Stimulated activated CD4-positive, alpha-beta T cell treated with anti-CD3 and anti-CD28 coated beads, TNF-alpha, amount 100 ng/mL, for 4 hours (primary cell): Measurements from ENCODE around the gene TBC1D12.

ENCODE experiments used
- DNase-seq, 3 experiments: peaks; one replicate each; pipeline ENCODE4 v3.0.0-alpha.2; 2020; ENCODE audit warnings: low read depth in 3 of 3

TBC1D12 gene

DNA sequence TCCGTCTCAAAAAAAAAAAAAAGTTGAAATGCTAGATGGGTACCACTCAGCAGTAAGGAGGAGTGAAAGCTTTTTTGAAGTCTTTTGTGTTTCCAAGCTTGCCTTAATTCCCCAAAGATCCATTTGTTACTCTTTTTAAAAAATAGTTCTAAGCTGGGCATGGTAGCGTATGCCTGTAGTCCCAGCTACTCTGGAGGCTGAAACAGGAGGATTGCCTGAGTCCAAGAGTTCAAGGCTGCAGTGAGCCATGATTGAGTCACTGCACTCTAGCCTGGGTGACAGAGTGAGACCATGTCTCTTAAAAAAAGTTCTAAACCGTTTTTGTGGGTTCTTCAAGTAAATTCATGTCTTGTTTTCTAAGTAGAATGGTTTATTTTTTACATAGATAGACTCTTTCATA lies 5.3 kb downstream of the TBC1D12 start:
- no peak for DNase-seq

DNA sequence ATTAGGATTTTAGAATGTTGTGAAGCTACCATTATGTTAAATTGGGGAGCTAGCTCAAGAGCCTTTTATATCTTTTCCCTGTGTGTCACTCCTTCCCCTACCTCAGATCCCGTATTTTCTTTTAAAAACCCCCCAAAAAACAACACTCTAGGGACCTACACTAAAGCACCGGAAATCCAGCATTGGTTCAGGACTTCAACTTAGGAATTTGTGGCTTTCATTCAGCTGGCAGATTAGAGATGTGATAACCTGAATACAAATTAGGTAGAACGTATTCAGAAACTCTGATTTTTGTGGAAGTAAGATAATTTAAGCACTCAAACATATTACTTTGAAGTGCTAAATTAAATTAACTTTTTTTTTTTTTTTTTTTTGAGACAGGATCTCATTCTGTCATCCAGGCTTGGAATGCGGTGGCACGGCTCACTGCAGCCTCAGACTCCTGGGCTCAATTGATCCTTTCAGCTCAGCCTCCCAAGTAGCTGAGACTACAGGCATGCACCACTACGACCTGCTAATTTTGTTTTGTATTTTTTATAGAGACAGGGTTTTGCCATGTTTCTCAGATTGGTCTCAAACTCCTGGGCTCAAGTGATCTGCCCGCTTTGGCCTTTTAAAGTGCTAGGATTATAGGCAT lies 6.8 kb downstream of the TBC1D12 start:
- no peak for DNase-seq

DNA sequence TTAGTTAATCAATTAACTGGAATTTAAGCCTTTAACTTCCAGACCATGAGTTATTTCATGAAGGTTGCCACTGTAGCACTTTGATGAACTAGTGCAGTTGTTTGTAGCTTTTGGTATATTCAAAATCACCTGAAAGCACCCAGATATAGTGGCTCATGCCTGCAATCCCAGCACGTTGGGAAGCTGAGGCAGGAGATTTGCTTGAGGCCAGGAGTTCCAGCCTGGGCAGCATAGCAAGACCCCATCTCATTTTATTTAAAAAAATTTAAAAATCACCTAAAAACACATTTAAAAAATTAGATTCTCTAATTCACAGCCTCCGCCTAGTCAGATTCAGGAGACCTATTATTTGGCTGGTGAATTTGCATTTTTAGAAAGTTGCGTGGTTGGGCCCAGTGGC lies 9.0 kb downstream of the TBC1D12 start:
- DNase-seq, result no peak

DNA sequence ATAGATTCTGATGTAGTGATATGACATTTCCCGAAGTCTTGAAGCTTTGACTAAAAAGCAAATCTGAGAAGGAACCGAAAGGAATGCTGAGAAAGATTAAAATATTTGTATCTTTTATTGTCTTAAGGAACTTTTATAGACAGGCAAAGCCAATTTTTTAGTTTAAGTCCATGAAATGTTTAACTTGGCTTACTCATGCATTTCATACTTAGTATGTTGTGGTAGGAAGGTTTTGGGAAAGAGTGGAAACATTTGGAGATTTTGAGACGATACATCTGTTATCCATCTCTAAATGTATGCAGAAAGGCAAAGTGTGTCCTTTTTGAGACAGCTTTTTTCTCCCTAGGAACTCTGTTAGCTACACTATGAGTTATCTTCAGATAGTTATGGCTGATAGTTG lies 10.1 kb downstream of the TBC1D12 start:
- DNase-seq, result no peak

DNA sequence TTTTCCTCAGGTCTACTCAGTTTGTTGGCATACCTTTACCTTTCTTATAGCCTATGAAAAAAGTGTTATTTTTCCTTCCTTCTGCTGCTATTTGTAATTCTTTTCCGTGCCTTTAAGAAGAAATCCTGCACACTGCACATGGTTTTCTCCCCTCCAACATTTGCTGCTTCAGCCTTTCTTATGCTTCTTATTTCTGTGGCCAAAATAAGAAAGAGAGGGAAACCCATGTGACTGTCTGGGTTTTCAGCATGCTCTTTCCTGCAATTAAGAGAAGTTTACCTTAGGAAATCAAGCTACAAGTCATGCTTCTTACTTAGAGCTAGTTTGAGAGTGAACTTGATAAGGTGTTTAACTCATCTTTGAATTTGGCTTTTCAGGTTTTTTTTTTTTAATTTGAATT lies 11.0 kb downstream of the TBC1D12 start:
- no peak for DNase-seq

DNA sequence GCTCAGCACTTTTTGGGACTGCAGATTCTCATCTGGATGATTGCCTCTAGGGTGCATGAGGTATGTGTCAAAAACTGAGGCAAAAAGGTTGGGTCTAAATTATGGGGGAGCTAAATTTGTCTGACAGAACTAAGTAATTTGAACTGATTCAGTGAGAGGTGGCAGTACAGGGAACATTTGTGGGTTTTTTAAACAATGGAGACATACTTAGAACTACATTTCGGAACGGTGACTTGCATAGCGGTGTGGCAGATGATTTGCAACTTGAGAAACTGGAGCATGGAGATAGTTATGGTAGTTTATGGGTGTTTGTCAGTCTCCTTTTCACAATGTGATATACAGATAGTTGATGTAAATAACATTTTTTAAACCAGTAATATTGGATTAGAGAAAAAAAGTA lies 14.6 kb downstream of the TBC1D12 start:
- no peak for DNase-seq

DNA sequence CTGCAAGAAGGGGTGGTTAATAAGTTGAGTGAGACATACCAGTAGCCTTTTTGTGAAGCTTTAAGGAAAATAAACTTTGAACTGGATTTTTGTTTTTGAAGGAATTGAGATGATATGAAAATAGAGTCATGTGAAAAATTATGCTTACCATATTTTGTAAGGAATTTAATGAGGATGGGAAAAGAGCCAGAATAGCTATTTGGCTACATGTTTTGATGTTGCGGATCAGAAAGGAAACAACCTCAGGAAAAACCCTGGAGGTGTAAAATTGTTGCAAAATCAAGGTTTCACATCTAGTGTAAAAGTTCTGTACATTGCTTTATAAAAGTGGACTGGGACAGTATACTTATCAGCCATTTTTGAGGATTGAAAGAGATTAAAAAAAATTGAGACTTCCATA lies 15.0 kb downstream of the TBC1D12 start:
- DNase-seq, result no peak

DNA sequence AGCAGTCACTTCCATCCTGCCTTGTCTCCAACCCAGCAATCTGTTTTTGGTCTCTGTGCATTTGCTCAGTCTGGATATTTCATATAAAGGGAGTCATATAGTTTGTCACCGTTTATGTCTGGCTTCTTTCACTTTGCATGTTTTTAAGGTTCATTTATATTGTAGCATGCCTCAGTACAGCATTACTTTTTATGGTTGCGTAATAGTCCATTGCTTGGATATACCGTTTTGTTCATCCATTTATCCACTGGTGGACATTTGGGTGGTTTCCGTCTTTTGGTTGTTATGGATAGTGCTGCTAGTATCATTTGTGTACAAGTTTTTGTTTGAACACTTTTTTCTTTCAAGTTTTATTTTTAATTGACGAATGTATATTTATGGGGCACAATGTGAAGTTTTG lies 18.2 kb downstream of the TBC1D12 start:
- no peak for DNase-seq

DNA sequence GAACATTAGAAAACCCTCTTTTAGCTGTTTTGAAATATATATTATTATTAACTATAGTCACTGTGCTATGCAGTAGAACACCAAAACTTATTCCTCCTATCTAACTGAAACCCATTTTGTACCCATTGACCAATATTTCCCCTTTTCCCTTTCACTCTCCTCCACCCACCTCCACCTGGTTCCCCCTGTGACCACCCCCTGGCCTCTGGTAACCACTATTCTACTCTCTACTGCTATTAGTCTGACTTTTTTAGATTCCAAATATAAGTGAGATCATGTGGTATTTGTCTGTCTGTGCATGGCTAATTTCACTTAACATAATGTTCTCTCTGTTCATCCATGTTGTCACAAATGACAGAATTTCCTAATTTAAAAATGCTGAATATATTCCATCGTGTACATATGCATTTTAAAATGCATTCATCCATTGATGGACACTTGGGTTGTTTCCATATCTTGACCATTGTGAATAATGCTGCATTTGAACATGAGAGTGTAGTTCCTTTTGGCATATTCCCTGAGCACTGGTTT lies 18.7 kb downstream of the TBC1D12 start:
- no peak for DNase-seq

DNA sequence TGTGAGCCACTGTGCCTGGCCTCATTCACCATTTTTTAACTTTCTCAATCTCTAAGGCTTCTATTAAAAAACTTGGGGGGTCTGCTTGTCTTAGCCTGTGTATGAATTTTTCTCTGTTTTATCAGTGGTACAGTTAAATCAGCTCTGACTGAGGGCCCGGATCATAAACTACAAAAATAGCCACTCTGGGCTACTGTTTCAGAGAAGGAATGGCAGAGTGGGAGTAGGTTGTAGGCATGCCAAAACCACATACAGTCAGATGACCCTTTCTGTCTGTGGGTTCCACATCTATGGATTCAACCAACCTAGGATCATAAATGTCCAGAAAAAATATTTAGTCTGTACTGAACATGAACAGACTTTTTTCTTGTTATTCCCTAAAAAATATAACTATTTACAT lies 21.3 kb downstream of the TBC1D12 start:
- DNase-seq, result no peak

DNA sequence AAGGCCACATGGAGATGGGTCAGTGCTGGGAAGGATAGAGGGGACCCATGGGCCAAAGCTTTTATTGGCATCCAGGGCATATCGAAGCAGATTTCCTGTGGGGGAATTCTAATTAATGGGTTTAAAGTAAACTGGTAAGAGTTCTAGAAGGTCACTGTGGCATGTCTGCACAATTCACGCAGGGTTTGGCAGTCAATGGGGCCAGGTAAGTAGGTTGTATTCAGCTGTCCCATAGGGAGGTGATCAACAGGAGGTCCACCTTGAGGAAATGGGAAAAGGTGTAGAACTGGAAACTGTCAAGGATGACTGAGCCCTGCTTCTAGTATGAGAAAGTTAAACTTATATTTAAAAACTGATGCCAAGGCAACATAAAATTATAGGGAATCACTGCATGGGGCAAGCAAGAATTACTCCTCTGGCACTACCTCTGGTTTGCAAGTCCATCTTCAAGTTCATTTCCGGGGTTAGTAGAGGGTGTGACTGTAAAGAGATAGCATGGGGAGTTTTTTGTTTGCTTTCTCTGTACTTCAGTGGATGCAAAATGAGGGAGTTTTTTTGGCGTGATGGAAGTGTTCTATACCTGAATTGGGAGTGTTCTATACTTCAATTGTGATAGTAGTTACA lies 22.5 kb downstream of the TBC1D12 start:
- DNase-seq, result no peak

DNA sequence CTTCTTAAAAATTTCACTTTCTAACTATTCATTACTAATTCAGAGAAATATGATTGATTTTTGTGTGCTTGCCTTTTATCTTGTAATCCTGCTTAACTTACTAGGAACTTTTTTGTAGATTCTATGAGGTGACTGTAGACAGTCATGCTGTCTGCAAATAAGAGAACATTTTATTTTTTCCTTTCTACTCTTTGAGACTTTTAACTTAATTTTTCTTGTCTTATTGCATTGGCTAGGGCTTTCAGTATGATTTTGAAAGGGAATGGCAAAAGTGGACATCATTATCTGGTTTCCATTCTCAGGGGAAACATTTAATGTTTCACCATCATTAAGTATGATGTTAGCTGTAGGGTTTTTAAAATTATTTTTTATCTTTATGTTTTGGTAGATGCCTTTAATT lies 23.6 kb downstream of the TBC1D12 start:
- no peak for DNase-seq

DNA sequence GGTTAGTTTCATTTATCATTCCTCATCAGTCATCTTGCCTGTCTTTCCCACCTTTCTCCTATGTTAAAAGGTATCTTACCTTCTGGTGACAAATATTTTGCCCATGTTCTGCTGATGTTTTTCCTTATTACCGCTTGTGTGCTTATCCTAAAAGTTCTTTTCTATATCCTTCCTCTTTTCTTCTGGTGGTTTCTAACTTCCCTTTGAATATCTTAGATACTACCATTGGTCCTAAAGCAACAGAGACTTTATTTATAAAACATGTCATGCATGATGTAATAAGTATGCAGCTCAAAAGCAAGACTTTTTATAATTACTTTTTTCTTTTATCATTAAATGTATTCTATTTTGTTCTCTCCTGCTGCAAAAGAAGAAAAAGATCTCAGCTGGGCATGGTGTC lies 24.8 kb downstream of the TBC1D12 start:
- DNase-seq, result no peak

DNA sequence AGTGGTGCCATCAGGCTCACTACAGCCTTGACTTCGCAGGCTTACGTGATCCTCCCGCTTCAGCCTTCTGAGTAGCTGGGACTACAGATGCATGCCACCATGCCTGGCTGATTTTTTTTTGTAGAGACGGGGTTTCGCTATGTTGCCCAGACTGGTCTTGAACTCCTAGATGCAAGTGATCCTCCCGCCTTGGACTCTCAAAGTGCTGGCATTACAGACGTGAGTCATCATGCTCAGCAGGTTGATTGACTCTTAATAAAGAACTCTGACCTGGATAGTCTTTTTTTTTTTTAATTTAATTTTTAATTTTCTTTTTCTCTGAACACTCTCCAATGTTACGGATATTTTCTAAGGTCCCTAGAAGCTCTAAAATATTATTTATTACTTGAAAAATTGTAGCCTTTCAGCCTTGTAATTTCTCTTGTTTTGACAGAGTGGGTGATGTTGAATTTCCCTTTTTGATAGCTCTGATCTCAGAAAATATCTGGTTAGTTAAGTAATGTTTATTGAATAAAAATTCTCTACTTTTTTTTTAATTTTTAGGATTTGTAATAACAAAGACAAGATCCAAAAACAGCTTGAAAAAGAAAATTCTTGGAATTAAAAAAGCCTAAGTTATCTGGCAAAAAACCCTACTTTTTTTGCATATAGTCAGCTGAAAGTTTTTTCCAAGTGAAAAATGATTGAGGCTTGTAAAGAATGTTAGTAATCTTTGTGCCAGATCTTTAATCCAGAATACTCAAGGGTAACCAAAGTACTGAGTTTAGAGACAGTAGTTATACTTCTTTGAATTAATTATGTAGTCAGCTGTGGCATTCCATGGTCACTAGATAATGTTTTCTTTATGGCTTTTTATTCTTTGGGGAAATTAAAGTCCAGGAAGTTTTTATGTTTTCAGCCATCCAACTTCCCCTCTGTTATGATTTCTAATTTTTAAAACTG lies 26.7 kb downstream of the TBC1D12 start:
- DNase-seq, result no peak

DNA sequence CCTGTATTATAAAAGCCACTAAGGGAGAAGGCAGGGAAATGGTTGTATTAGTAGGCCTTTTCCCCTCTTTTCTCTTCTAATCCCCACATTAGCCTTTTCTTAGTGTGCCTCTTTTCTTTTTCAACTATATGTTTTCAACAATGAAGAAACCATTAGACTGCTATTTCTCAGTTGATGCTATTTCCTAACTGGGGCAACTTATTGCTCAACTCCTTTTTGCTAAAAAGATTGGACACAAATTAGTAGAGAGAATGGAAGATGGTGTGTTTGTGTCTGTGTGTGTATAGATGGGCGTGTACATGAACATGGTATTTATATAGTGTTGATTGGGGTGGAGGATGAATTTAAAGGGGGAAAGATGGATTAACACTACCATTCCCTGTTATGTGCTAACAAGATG lies 28.4 kb downstream of the TBC1D12 start:
- no peak for DNase-seq

DNA sequence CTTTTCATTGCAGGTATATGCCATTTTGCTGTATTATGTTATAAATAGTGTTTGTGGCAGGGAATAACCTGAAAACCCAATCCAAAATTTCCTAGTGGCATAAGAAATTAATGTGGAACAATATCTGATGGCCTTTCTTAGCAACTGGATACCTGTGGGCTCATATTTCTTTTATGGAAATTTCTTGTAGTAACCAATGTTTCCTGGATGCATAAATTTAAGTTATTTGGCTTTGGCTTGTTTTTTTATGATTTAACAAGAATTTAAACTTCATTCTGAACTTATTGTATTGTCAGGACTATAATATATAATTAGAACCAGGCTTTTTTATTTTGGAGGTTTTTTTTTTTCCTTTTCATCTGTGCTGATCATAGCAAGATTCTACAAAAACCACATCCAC lies 30.1 kb downstream of the TBC1D12 start:
- DNase-seq, result no peak

DNA sequence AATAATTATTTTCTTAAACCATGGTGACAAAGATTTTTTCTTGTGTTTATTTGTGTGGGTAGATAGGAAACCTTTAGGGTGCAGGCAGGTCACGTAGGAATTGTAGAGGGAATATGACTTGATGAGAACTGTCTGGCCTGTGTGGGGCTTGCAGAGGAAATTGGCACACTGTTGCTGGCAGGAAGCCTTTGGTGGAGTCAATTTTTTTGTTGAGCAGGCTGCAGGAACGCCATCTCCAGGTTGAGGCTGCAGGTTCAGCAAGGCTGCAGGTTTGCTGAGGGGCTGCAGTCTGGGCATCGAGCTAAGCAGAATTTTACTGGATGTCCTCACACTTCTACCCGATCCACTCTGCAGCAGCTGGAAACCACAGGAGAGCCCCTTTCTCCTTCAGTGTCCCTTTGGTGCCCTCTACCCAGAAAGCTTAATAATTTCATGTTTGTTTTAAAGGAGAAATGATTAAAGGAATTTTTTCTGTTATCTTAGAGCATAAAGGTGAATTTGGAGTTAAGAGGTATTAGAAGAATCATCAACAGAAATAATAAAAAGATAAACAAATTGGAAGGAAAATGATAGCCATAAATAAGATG lies 37.0 kb downstream of the TBC1D12 start:
- DNase-seq, result no peak

DNA sequence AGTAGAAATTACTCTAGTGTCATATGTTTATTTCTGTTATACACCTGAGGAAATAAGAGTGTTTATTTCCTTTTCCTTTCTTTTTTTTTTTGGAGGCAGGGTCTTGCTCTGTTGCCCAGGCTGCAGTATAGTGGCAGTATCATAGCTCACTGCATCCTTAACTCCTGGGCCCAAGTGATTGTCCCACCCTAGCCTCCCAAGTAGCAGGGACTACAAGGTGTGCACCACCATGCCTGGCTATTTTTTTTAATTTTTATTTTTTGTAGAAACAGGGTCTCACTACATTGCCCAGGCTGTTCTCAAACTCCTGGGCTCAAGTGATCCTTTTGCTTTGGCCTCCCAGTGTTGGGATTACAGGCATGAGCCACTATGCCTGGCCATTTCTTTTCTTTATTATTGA lies 37.8 kb downstream of the TBC1D12 start:
- DNase-seq, result no peak

DNA sequence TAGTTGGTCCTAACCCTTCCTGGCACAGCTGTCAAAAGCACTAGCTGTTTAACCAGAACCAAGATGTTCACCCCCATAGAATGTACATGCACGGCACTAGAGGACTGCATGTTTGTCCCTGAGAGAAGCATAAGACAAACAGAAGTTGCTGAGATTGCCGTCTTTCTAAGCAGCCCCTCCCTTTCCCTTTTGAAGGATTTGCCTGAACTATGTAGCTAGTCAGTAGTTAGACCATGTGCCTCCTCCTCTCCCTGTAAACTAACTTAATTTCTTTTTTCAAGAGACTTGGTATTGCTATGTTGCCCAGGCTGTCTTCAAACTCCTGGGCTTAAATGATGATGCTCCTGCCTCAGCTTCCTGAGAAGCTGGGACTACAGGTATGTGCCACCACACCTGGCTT lies 40.7 kb downstream of the TBC1D12 start:
- DNase-seq, result no peak

DNA sequence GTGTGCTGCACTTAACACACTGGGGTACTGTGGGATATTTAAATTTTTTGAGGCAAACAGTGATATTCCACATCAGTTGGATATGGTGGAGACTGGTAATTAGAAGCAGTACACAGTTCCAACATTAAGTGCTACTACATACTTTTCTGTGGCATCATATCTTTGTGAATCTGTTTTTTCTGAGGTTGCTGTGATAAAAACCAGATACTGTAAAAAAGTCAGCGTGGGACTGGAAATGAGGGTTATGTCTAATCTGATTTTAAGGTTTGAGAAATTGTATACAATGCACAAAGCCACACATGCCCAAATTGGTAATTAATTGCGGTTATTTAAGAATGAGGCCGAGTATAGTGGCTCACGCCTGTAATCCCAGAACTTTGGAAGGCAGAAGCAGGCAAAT lies 41.2 kb downstream of the TBC1D12 start:
- no peak for DNase-seq

DNA sequence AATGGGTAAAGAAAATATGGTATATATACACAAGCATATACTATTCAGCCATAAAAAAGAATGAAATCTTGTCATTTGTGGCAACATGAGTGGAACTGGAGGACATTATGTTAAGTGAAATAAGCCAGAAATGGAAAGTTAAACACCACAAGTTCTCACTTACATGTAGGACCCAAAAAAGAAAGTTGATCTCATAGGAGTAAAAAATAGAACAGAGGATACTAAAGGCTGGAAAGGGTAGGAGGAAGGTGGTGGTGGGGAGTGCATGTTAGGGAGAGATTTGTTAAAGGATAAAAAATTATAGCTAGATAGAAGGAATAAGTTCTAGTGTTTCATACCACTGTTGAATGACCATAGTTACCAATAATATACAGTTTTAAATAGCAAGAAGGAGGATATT lies 48.4 kb downstream of the TBC1D12 start:
- no peak for DNase-seq

DNA sequence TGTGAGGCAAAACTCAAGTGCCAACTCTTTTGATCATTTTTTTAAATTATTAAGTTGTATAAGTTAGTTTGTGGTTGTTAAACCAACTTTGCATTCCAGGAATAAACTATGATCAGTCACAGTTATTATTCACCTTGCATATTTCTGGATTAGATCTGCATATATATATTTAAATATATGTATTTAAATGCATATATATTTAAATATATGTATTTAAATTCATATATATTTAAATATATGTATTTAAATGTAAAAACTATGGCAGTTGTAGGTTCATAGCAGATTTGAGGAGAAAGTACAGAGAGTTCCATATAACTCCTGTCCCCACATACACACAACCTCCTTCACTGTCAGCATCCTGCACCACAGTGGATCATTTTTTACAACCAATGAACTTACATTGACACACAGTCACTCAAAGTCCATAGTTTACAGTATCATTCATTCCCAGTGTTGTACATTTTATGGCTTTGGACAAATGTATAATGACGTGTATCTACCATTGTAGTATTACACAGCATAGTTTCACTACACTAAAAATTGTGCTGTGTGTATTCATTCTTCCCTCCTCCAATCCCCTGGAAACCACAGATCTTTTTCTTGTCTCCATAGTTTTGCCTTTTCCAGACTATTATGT lies 49.7 kb downstream of the TBC1D12 start:
- no peak for DNase-seq
